ENCODE measurements around the gene TMEM37. TPM values are rescaled to one million over a fixed set of nuclear protein-coding genes. Genes with fewer than 3 reads are reported as not detected.

TMEM37 gene
- total RNA-seq, 2 experiments from 2014 or later = not detected

DNA sequence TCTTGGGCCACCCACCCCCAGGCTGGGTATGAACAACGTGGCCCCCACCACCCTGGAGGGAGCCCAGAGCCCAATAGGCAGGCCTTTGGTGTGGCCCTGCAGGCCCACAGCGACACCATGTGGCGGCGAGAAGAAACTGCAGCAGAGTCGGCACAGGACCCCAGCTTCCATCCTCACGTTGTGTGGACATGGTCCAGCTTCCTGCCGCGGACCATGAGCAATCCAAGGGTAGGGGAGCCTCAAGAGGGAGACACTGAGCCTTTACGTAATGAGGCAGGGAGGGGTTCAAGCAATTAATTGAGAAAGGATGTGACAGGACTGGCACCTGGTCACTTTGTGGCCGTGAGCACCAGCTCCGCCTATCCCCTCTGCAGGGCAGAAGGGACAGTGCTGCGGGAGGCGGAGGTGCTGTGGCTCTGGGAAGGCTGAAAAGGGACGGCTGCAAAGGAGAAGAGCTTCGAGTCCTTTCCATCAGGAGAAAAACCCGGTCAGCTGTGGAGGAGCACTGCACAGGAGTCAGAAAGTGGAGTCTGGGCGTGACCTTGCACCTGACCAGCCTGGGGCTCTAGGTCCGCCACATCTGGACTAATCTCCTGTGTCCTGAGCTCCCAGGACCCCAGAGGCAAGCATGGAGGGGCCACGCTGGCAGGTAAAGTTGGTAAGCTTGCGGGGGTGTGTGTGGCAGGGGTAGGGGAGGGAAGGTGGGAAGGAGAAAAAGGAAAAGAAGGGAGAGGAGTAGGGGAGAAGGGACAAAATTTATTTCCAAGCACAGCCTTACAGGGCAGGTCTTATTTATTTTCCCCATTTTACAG, 44.9 kb downstream of the TMEM37 start:
- H3K4me1 Mint-ChIP-seq (ENCODE audit: low read depth) = no peaks in the 10 kb centered on the region
- H3K9me3 Mint-ChIP-seq = no peaks in the 10 kb centered on the region
- Histone ChIP-seq H3K27me3 (ENCODE audit: control insufficient read depth in 1 of 2, insufficient read depth in 2 of 2, low read length in 2 of 2) (no peaks in the 10 kb centered on the region), H3K9me3 (ENCODE audit: control insufficient read depth in 1 of 2, insufficient read depth in 1 of 2, low read length in 2 of 2) (no peaks in the 10 kb centered on the region), H3K4me3 (ENCODE audit: low read length) (no peak overlapping the region), H3K4me1 (ENCODE audit: insufficient read depth, low read length) (no peaks in the 10 kb centered on the region), H3K36me3 (ENCODE audit: insufficient read depth, low read length) (no peaks in the 10 kb centered on the region), H3K27ac (ENCODE audit: low read depth in 1 of 2, low read length in 2 of 2) (no peak overlapping the region)
- H3K36me3 Mint-ChIP-seq (ENCODE audit: low read depth) = no peaks in the 10 kb centered on the region
- TF ChIP-seq, protein P1, sequence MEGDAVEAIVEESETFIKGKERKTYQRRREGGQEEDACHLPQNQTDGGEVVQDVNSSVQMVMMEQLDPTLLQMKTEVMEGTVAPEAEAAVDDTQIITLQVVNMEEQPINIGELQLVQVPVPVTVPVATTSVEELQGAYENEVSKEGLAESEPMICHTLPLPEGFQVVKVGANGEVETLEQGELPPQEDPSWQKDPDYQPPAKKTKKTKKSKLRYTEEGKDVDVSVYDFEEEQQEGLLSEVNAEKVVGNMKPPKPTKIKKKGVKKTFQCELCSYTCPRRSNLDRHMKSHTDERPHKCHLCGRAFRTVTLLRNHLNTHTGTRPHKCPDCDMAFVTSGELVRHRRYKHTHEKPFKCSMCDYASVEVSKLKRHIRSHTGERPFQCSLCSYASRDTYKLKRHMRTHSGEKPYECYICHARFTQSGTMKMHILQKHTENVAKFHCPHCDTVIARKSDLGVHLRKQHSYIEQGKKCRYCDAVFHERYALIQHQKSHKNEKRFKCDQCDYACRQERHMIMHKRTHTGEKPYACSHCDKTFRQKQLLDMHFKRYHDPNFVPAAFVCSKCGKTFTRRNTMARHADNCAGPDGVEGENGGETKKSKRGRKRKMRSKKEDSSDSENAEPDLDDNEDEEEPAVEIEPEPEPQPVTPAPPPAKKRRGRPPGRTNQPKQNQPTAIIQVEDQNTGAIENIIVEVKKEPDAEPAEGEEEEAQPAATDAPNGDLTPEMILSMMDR (IDR thresholded peaks at IDR 0.05) = peak; percentile 68
- no peak overlapping the region for H3K4me3 Mint-ChIP-seq
- H3K27me3 Mint-ChIP-seq = peaks cover 20% of the 10 kb centered on the region
- ChIA-PET POLR2A (interaction anchor here (1.0 kb wide), 1 partner anchor 595 kb away, joined by 5 read pairs; no protein-coding TSS in a partner anchor), CTCF (interaction anchor here (0.6 to 1.1 kb wide), 8 partner anchors 9 to 1430 kb away, joined by 3 to 7 read pairs (median 3); no protein-coding TSS in a partner anchor)
- DNase-seq (peak in 8 of 14 experiments; percentile 5 to 60 (median 16)), ATAC-seq (ENCODE audit: poor library complexity) (peak; percentile 21)
- H3K27ac Mint-ChIP-seq = no peak overlapping the region
- intact Hi-C loops (cut with DNase I, micrococcal nuclease) = loop anchor here (5.0 to 10.0 kb wide), 5 partner anchors 69 to 1429 kb away; no protein-coding TSS in a partner anchor

DNA sequence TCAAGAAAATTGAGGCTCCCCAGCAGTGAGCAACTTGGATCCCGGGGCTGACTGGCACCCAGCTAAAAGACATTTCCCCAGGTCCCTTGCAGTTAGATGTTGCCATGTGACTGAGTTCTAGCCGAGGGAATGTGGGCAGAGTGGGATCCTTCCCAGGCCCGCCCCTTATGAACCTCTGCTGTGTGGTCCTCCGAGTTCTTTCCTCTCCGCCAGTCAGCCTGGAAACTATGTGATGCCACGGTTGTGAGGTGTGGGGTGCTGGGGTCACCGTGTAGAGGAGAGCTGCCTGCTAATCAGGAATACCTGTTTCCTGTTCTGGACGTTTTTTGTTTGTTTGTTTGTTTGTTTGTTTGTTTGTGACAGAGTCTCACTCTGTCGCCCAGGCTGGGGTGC, 45.5 kb downstream of the TMEM37 start:
- Histone ChIP-seq H3K9me3 (ENCODE audit: control insufficient read depth in 1 of 2, insufficient read depth in 1 of 2, low read length in 2 of 2) (no peaks in the 10 kb centered on the region), H3K27me3 (ENCODE audit: control insufficient read depth in 1 of 2, insufficient read depth in 2 of 2, low read length in 2 of 2) (no peaks in the 10 kb centered on the region), H3K4me1 (ENCODE audit: insufficient read depth, low read length) (no peaks in the 10 kb centered on the region), H3K27ac (ENCODE audit: low read depth in 1 of 2, low read length in 2 of 2) (no peak overlapping the region), H3K36me3 (ENCODE audit: insufficient read depth, low read length) (no peaks in the 10 kb centered on the region), H3K4me3 (ENCODE audit: low read length) (no peak overlapping the region)
- DNase-seq (no peak), ATAC-seq (ENCODE audit: poor library complexity) (no peak)
- no peaks in the 10 kb centered on the region for H3K4me1 Mint-ChIP-seq (ENCODE audit: low read depth)
- no peak overlapping the region for H3K4me3 Mint-ChIP-seq
- intact Hi-C loops (cut with DNase I, micrococcal nuclease) = loop anchor here (5.0 to 10.0 kb wide), 5 partner anchors 70 to 1430 kb away; no protein-coding TSS in a partner anchor
- peaks cover 20% of the 10 kb centered on the region for H3K27me3 Mint-ChIP-seq
- H3K36me3 Mint-ChIP-seq (ENCODE audit: low read depth) = no peaks in the 10 kb centered on the region
- POLR2A ChIA-PET = no interaction called here
- no peak overlapping the region for H3K27ac Mint-ChIP-seq
- TF ChIP-seq, protein P1 (IDR thresholded peaks at IDR 0.05) = no peak
- H3K9me3 Mint-ChIP-seq = no peaks in the 10 kb centered on the region
- CTCF ChIA-PET = interaction anchor here (0.8 to 1.1 kb wide), 3 partner anchors 12 to 1430 kb away, joined by 3 to 7 read pairs (median 3); no protein-coding TSS in a partner anchor

DNA sequence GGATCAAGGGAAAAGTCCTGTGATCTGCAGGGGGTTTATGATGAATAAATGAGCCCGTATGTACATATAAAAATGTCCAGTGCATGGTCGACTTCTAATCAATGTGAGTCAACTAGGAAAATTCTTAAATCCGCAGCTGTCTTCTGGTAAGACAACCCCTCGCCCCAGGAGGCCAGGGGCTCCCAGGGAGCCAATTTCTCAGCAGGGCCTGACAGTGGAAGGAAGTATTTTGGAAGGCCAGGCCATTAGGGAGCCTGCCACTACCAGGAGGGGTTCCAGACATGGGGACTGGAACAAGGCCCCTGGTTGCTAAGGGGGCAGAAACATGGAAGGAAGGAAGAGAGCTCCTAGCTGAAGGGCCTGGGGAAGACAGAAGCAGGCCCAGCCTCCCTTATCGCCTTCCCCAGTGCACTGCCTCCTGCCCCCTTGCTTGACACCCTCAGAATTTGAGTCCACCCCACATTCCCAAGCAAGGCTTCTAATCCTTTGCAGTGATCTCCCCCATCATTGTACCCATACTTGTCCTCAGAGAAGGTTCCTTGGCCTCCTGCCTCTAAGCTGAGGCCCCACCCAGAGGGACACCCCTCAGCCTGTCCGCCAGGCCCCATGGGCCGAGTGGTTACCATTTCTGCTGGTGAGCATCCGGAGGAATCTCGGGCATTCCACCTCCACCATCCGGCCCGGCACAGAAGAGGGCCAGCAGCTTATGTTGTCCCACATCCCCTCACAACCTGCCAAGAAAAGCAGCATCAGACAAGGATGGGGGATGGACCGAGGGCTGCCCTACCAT, 46.7 kb downstream of the TMEM37 start:
- Mint-ChIP-seq H3K36me3 (ENCODE audit: low read depth) (no peaks in the 10 kb centered on the region), H3K27ac (no peak overlapping the region), H3K4me3 (no peak overlapping the region), H3K9me3 (no peaks in the 10 kb centered on the region), H3K4me1 (ENCODE audit: low read depth) (no peaks in the 10 kb centered on the region), H3K27me3 (peaks cover 20% of the 10 kb centered on the region)
- Histone ChIP-seq H3K9me3 (ENCODE audit: control insufficient read depth in 1 of 2, insufficient read depth in 1 of 2, low read length in 2 of 2) (no peaks in the 10 kb centered on the region), H3K4me3 (ENCODE audit: low read length) (no peak overlapping the region), H3K4me1 (ENCODE audit: insufficient read depth, low read length) (no peaks in the 10 kb centered on the region), H3K36me3 (ENCODE audit: insufficient read depth, low read length) (no peaks in the 10 kb centered on the region), H3K27me3 (ENCODE audit: control insufficient read depth in 1 of 2, insufficient read depth in 2 of 2, low read length in 2 of 2) (no peaks in the 10 kb centered on the region), H3K27ac (ENCODE audit: low read depth in 1 of 2, low read length in 2 of 2) (no peak overlapping the region)
- TF ChIP-seq, protein P1 (IDR thresholded peaks at IDR 0.05) = no peak
- no peak for DNase-seq
- POLR2A ChIA-PET = no interaction called here
- CTCF ChIA-PET = no interaction called here
- intact Hi-C loops (cut with DNase I, micrococcal nuclease) = loop anchor here (5.0 to 10.0 kb wide), 5 partner anchors 71 to 1431 kb away; no protein-coding TSS in a partner anchor
- no peak for ATAC-seq (ENCODE audit: poor library complexity)
